B cell (primary cell): ENCODE data around the gene PPP1R10. TPM values are rescaled to one million over a fixed set of nuclear protein-coding genes. Genes with fewer than 3 reads are reported as not detected.

ENCODE experiments used
- ATAC-seq: fragments of 200-7000 bp; cut with Tn5 transposase; one replicate; pipeline ENCODE4 v1.10.0; 2021; ENCODE audit warnings: low read depth, mild to moderate bottlenecking, moderate number of reproducible peaks, moderate library complexity
- CTCF ChIA-PET: fragments of 350-600 bp; sonication (Branson Sonifier 250); formaldehyde crosslinking; loops from one replicate; lab custom pipeline; 2021; ENCODE audit warnings: antibody characterized with exemption, inconsistent platforms; lab: Charles Lee
- POLR2A ChIA-PET: fragments of 350-600 bp; sonication (Branson Sonifier 250); formaldehyde crosslinking; loops from one replicate; lab custom pipeline; 2021; ENCODE audit warnings: antibody characterized with exemption; lab: Charles Lee
- DNase-seq: peaks from one replicate; pipeline ENCODE4 v3.0.0; 2013
- H2AFZ ChIP-seq: 2 replicates; pipeline ENCODE4 v1.6.1; 2012; ENCODE audit warnings: mild to moderate bottlenecking, low read depth, low read length; ENCODE audit not compliant: insufficient read depth, poor library complexity, severe bottlenecking
- H3K27ac ChIP-seq, 2 donors: 1 replicate in 1 of 2; 2 replicates in 1 of 2; pipeline ENCODE4 v1.5.1; 2012 to 2013; ENCODE audit warnings: low read length in 2 of 2, mild to moderate bottlenecking in 2 of 2, moderate library complexity in 1 of 2
- H3K27me3 ChIP-seq, 4 experiments: fragments of 200-600 bp in 1 of 4; sonication (generic) in 1 of 4; replicated peaks in 1 of 4; 1 replicate in 2 of 4; 2 replicates in 2 of 4; pipeline versions ENCODE4 v1.6.1 to v1.7.0; 2013 to 2016; ENCODE audit warnings: low read length in 3 of 4, mild to moderate bottlenecking in 2 of 4, mixed read lengths in 1 of 4, moderate library complexity in 1 of 4; ENCODE audit not compliant: insufficient read depth in 4 of 4, control insufficient read depth in 3 of 4; ENCODE audit errors: control extremely low read depth in 1 of 4
- H3K36me3 ChIP-seq, 2 experiments: replicated peaks in 1 of 2; 1 replicate in 1 of 2; 2 replicates in 1 of 2; pipeline versions ENCODE4 v1.6.1 to v1.7.1; 2013; ENCODE audit warnings: low read length in 1 of 2; ENCODE audit not compliant: insufficient read depth in 2 of 2, control insufficient read depth in 1 of 2; ENCODE audit errors: control extremely low read depth in 1 of 2, extremely low read depth in 1 of 2
- H3K4me1 ChIP-seq, 2 donors: fragments of 200-600 bp in 1 of 2; sonication (generic) in 1 of 2; 1 replicate in 1 of 2; 2 replicates in 1 of 2; pipeline versions ENCODE4 v1.5.1 to v1.6.1; 2013 to 2017; ENCODE audit warnings: low read length in 2 of 2; ENCODE audit not compliant: control insufficient read depth in 2 of 2, insufficient read depth in 2 of 2
- H3K4me2 ChIP-seq: replicated peaks from 2 replicates; pipeline ENCODE3; 2012; ENCODE audit warnings: mild to moderate bottlenecking, low read depth, low read length; ENCODE audit not compliant: poor library complexity, severe bottlenecking
- H3K4me3 ChIP-seq, 5 experiments: fragments of 200-600 bp in 1 of 5; sonication (generic) in 1 of 5; 1 replicate in 3 of 5; 2 replicates in 2 of 5; pipeline versions ENCODE4 v1.5.1 to v1.7.0; 2011 to 2016; ENCODE audit warnings: low read length in 4 of 5, mild to moderate bottlenecking in 4 of 5, low read depth in 2 of 5, control low read depth in 1 of 5, moderate library complexity in 1 of 5; ENCODE audit not compliant: insufficient read depth in 1 of 5; ENCODE audit errors: control extremely low read depth in 1 of 5, extremely low read depth in 1 of 5
- H3K79me2 ChIP-seq: fragments of 200-600 bp; sonication (generic); one replicate; pipeline ENCODE4 v1.6.0; 2016; ENCODE audit warnings: low read length; ENCODE audit not compliant: control insufficient read depth, insufficient read depth
- H3K9ac ChIP-seq: fragments of 200-600 bp; sonication (generic); 2 replicates; pipeline ENCODE4 v1.6.1; 2017; ENCODE audit warnings: mild to moderate bottlenecking, low read length, moderate library complexity
- H3K9me3 ChIP-seq, 3 donors: one replicate each; pipeline versions ENCODE4 v1.6.1 to v1.7.1; 2013; ENCODE audit warnings: low read length in 2 of 3; ENCODE audit not compliant: control insufficient read depth in 2 of 3, insufficient read depth in 1 of 3; ENCODE audit errors: control extremely low read depth in 1 of 3
- H4K20me1 ChIP-seq: 2 replicates; pipeline ENCODE4 v1.6.0; 2012; ENCODE audit warnings: mild to moderate bottlenecking, low read length; ENCODE audit not compliant: insufficient read depth, control insufficient read depth, poor library complexity, severe bottlenecking
- H3K27ac Mint-ChIP-seq: one replicate; pipeline ENCODE4 v1.8.0; 2021; ENCODE audit warnings: mixed read lengths
- H3K27me3 Mint-ChIP-seq: one replicate; pipeline ENCODE4 v1.8.0; 2021; ENCODE audit warnings: mixed read lengths
- H3K4me1 Mint-ChIP-seq: one replicate; pipeline ENCODE4 v1.8.0; 2021; ENCODE audit warnings: mixed read lengths
- H3K4me3 Mint-ChIP-seq: one replicate; pipeline ENCODE4 v1.8.0; 2021; ENCODE audit warnings: mixed read lengths
- H3K9me3 Mint-ChIP-seq: one replicate; pipeline ENCODE4 v1.8.0; 2022; ENCODE audit warnings: mixed read lengths; ENCODE audit not compliant: insufficient read depth
- CTCF ChIP-seq: fragments of 200-600 bp; IDR thresholded peaks from one replicate; pipeline ENCODE4 v1.8.0; 2022; ENCODE audit warnings: antibody characterized with exemption, mild to moderate bottlenecking
- EZH2 ChIP-seq: IDR thresholded peaks from 2 replicates; pipeline ENCODE4 v1.6.1; 2012; ENCODE audit warnings: borderline replicate concordance, low read depth, mild to moderate bottlenecking, moderate library complexity, low read length; ENCODE audit not compliant: insufficient read depth, poor library complexity, severe bottlenecking
- WGBS: methylation state at CpG from one replicate; pipeline ENCODE4 v1.1.5; 2013; ENCODE audit warnings: missing lambda C conversion rate; ENCODE audit not compliant: insufficient coverage; 5-methylcytosine and 5-hydroxymethylcytosine counted together
- intact Hi-C: fragments of 100-400 bp; cut with micrococcal nuclease; formaldehyde crosslinking; loops from one replicate; pipeline ENCODE4 v1.10.0; 2022
- polyA plus RNA-seq: library from polyadenylated mRNA; depleted of rRNA; stranded (reverse); fragments of >200 nt; gene quantifications from 2 replicates; pipeline ENCODE4 v1.2.3, GENCODE V29; 2012
- total RNA-seq, 2 donors: library from RNA; stranded (reverse); fragments of 120-200 nt in 1 of 2; gene quantifications; 1 replicate in 1 of 2; 2 replicates in 1 of 2; pipeline versions ENCODE4 v1.2.3 to v1.2.4, GENCODE V29; 2013 to 2022

Gene PPP1R10
- total and polyA plus RNA-seq, 2 donors (not counting 1 experiment from before 2014, with no cell fraction given): 40.7 to 177 TPM

- no peaks in the 10 kb centered on the region for H3K27me3 Mint-ChIP-seq
- Histone ChIP-seq H3K27me3 (no peaks in the 10 kb centered on the region), H4K20me1 (peaks cover 5% of the 10 kb centered on the region), H3K9me3 (no peaks in the 10 kb centered on the region), H3K9ac (no peak overlapping the region), H3K79me2 (peaks cover 43% of the 10 kb centered on the region), H3K27ac (no peak overlapping the region), H3K4me3 (no peak overlapping the region), H3K4me2 (no peak overlapping the region), H2AFZ (no peak overlapping the region), H3K4me1 (peaks cover 12 to 14% of the 10 kb centered on the region in 2 donors), H3K36me3 (peaks cover 0 to 14% of the 10 kb centered on the region in 2 experiments)
- no CpG with 5 or more reads among the region's 3 CpGs for WGBS
- no peak for DNase-seq
- CTCF ChIA-PET: interaction anchor here (0.9 kb wide), 1 partner anchor 17 kb away, joined by 4 read pairs; no protein-coding TSS in a partner anchor
- intact Hi-C loops: no loop called here
- no peak for ATAC-seq
- POLR2A ChIA-PET: interaction anchor here (1.2 kb wide), 1 partner anchor 10 kb away, joined by 3 read pairs; the partner anchor contains the start of gene ABCF1
- no peak for TF ChIP-seq EZH2
- no peak for TF ChIP-seq CTCF
- peaks cover 27% of the 10 kb centered on the region for H3K4me1 Mint-ChIP-seq
- no peak overlapping the region for H3K4me3 Mint-ChIP-seq
- H3K27ac Mint-ChIP-seq: no peak overlapping the region
- no peaks in the 10 kb centered on the region for H3K9me3 Mint-ChIP-seq
Observed at GRCh38 chr6:30560930-30561329, 56.1 kb downstream of the PPP1R10 start.

DNA sequence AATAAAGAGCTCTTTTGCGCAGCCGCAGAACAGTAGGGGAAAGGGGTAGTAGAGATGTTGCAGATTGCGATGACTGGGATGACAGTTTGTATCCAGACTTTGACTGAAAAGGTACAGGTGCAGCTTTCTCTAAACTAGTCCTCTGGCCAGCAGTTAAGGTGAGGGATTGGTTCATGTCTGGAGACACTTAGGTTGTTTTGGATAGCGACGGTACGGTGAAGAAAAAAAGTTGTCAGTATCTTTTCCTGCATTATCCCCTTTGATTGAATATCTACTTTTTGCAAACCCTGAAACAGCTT is 59.4 kb downstream of the PPP1R10 start:
- peak overlapping the region; percentile 85 for H2AFZ ChIP-seq
- no peaks in the 10 kb centered on the region for H3K27me3 ChIP-seq
- Mint-ChIP-seq H3K27me3 (no peaks in the 10 kb centered on the region), H3K4me1 (peaks cover 33% of the 10 kb centered on the region), H3K9me3 (no peaks in the 10 kb centered on the region), H3K4me3 (peak overlapping the region; percentile 99), H3K27ac (peak overlapping the region; percentile 99)
- H4K20me1 ChIP-seq: peaks cover 5% of the 10 kb centered on the region
- WGBS: 0% methylated on average over 3 of the region's 6 CpGs
- TF ChIP-seq CTCF (no peak), EZH2 (no peak)
- DNase-seq (no peak), ATAC-seq (no peak)
- peak overlapping the region; percentile 91 to 95 for H3K27ac ChIP-seq
- H3K9me3 ChIP-seq: no peaks in the 10 kb centered on the region
- ChIA-PET CTCF (interaction anchor here (0.8 to 8.1 kb wide), 6 partner anchors 15 to 173 kb away, joined by 3 to 94 read pairs (median 4); no protein-coding TSS in a partner anchor), POLR2A (interaction anchor here (0.6 to 3.4 kb wide), 8 partner anchors 13 to 1095 kb away, joined by 3 to 16 read pairs (median 8); partner anchors contain the start of genes ABCF1, BAG6 and MDC1)
- peak overlapping the region; percentile 98 for H3K4me2 ChIP-seq
- intact Hi-C loops: loop anchor here (5.0 kb wide), 1 partner anchor 115 kb away; the partner anchor contains the start of gene DHX16
- H3K9ac ChIP-seq: peak overlapping the region; percentile 99
- peaks cover 19 to 27% of the 10 kb centered on the region in 2 donors for H3K4me1 ChIP-seq
- peak overlapping the region; percentile 81 to 100 (median 94) for H3K4me3 ChIP-seq
- peaks cover 47% of the 10 kb centered on the region for H3K79me2 ChIP-seq
- H3K36me3 ChIP-seq: peaks cover 0 to 26% of the 10 kb centered on the region in 2 experiments
